ENCODE data around the gene RDX. TPM values are rescaled to one million over a fixed set of nuclear protein-coding genes. Genes with fewer than 3 reads are reported as not detected.

The RDX gene
- polyA plus RNA-seq, 2 of the 4 experiments (the other 2 are of a cell fraction): 158 to 183 TPM

GRCh38 chr11:110268441-110268840 is 28.0 kb downstream of the RDX start:
- Histone ChIP-seq H3K4me2 (no peak overlapping the region), H3K4me1 (peaks cover 13% of the 10 kb centered on the region; the same call in 2 of the 3 replicates), H3K27ac (no peak overlapping the region), H3K9me3 (no peaks in the 10 kb centered on the region), H3K4me3 (no peak overlapping the region)
- FAIRE-seq (no peak), ATAC-seq (peak in 1 of 2 experiments; percentile 33; a peak in 2 of 6 replicates), DNase-seq (ENCODE audit: low read depth in 1 of 2, low spot score in 1 of 2) (no peak)
- ChIA-PET CTCF (interaction anchor here (0.7 to 2.2 kb wide), 6 partner anchors 19 to 179 kb away, joined by 3 to 5 read pairs (median 3); no protein-coding TSS in a partner anchor), POLR2A (no interaction called here)
- TF ChIP-seq KDM1A (IDR thresholded peaks at IDR 0.05; ENCODE audit: low read depth) (no peak), ZC3H11A (IDR thresholded peaks at IDR 0.05) (no peak), TP53 (CRISPR knock-in tag; IDR thresholded peaks at IDR 0.05) (no peak), HDAC2 (IDR thresholded peaks at IDR 0.05) (no peak), NPAS2 (CRISPR knock-in tag; IDR thresholded peaks at IDR 0.05; ENCODE audit: borderline replicate concordance) (no peak), NR3C1 (IDR thresholded peaks at IDR 0.05) (no peak), RCOR1 (IDR thresholded peaks at IDR 0.05; ENCODE audit: low read depth, low read length) (no peak), CHD4 (IDR thresholded peaks at IDR 0.05; ENCODE audit: borderline replicate concordance) (no peak), ELK1 (IDR thresholded peaks at IDR 0.05; ENCODE audit: low read depth, low read length) (no peak), MAZ (IDR thresholded peaks at IDR 0.05; ENCODE audit: borderline replicate concordance, low read depth, low read length) (no peak), CBX2 (IDR thresholded peaks at IDR 0.05; ENCODE audit: borderline replicate concordance, low read depth) (no peak), JUNB (IDR thresholded peaks at IDR 0.05) (no peak), FOXS1 (CRISPR knock-in tag; IDR thresholded peaks at IDR 0.05) (no peak), FOSB (CRISPR knock-in tag; IDR thresholded peaks at IDR 0.05) (no peak), BCL3 (IDR thresholded peaks at IDR 0.05) (no peak), HMGXB4 (CRISPR knock-in tag; IDR thresholded peaks at IDR 0.05; ENCODE audit: borderline replicate concordance) (no peak), MAFK (IDR thresholded peaks at IDR 0.05; ENCODE audit: partially characterized antibody) (no peak)
- WGBS (ENCODE audit: missing lambda C conversion rate): 100% methylated on average over 1 of the region's 1 CpG

- ATAC-seq: no peak
- TF ChIP-seq ZC3H11A (IDR thresholded peaks at IDR 0.05) (no peak), EHF (CRISPR knock-in tag; IDR thresholded peaks at IDR 0.05) (no peak), KDM1A (IDR thresholded peaks at IDR 0.05; ENCODE audit: low read depth) (no peak), PHF8 (IDR thresholded peaks at IDR 0.05; ENCODE audit: borderline replicate concordance, low read depth) (no peak), MAFK (IDR thresholded peaks at IDR 0.05; ENCODE audit: partially characterized antibody) (no peak), PBX3 (IDR thresholded peaks at IDR 0.05) (no peak), FOSL2 (IDR thresholded peaks at IDR 0.05) (no peak), FOSL2 (CRISPR knock-in tag; IDR thresholded peaks at IDR 0.05) (no peak), JUNB (IDR thresholded peaks at IDR 0.05) (no peak), NFE2L2 (conservative IDR thresholded peaks at IDR 0.05; ENCODE audit: low read length) (no peak), CBX8 (IDR thresholded peaks at IDR 0.05) (no peak), E2F6 (IDR thresholded peaks at IDR 0.05; ENCODE audit: borderline replicate concordance, low read depth) (no peak), USF2 (IDR thresholded peaks at IDR 0.05) (no peak), HOXA7 (CRISPR knock-in tag; IDR thresholded peaks at IDR 0.05) (no peak), EP300 (IDR thresholded peaks at IDR 0.05) (no peak), CHD4 (IDR thresholded peaks at IDR 0.05; ENCODE audit: borderline replicate concordance) (no peak), EHMT2 (IDR thresholded peaks at IDR 0.05; ENCODE audit: low read depth) (no peak), GATA3 (IDR thresholded peaks at IDR 0.05; ENCODE audit: borderline replicate concordance) (no peak)
Observed at GRCh38 chr11:110262072-110262403, 34.4 kb downstream of the RDX start.

More at GRCh38 chr11:110262072-110262403, 34.4 kb downstream of the RDX start:
- Histone ChIP-seq H3K4me1 (peaks cover 13% of the 10 kb centered on the region; the same call in 2 of the 3 replicates), H3K9me3 (no peaks in the 10 kb centered on the region), H3K27ac (no peak overlapping the region), H3K4me2 (no peak overlapping the region), H3K4me3 (no peak overlapping the region)
- CTCF ChIA-PET: no interaction called here
- WGBS (ENCODE audit: missing lambda C conversion rate): 91% methylated on average over 6 of the region's 6 CpGs
- no peak for FAIRE-seq
- POLR2A ChIA-PET: no interaction called here
- no peak for DNase-seq (ENCODE audit: low read depth in 1 of 2, low spot score in 1 of 2)

Measured in A549 (cell line).